Esophagus squamous epithelium (tissue), 5 donors: Measurements from ENCODE around the gene COQ10B. TPM values are rescaled to one million over a fixed set of nuclear protein-coding genes. Genes with fewer than 3 reads are reported as not detected.
"Not testable (repeated sequence)": the region's sequence is repeated elsewhere in the genome, so short reads cannot be mapped to it uniquely, and the experiment has no call there.

Experiments
- DNase-seq: peaks from one replicate; lab custom pipeline; 2025; lab: John Stamatoyannopoulos, UW
- H3K27ac ChIP-seq, 4 donors: fragments of 200-600 bp; sonication (generic); one replicate each; pipeline ENCODE4 v1.5.1; 2016 to 2019; ENCODE audit warnings: mild to moderate bottlenecking in 1 of 4
- H3K27me3 ChIP-seq, 4 donors: fragments of 200-600 bp; sonication (generic); 1 replicate in 3 of 4; 2 replicates in 1 of 4; pipeline versions ENCODE4 v1.5.1 to v1.6.0; 2017 to 2021; ENCODE audit warnings: antibody characterized with exemption in 1 of 4
- H3K36me3 ChIP-seq, 3 donors: fragments of 200-600 bp; sonication (generic); one replicate each; pipeline ENCODE4 v1.5.1; 2016 to 2019
- H3K4me1 ChIP-seq, 3 donors: fragments of 200-600 bp; sonication (generic); one replicate each; pipeline ENCODE4 v1.5.1; 2017 to 2019
- H3K4me3 ChIP-seq, 4 donors: fragments of 200-600 bp; sonication (generic); 1 replicate in 3 of 4; 2 replicates in 1 of 4; pipeline ENCODE4 v1.5.1; 2016 to 2019; ENCODE audit warnings: mild to moderate bottlenecking in 2 of 4, moderate library complexity in 1 of 4
- H3K9me3 ChIP-seq, 3 donors: fragments of 200-600 bp; sonication (generic); one replicate each; pipeline ENCODE4 v1.5.1; 2016 to 2019
- POLR2A ChIP-seq, 4 donors: fragments of 450-650 bp; IDR thresholded peaks; one replicate each; pipeline ENCODE4 v1.6.1; 2017; ENCODE audit warnings: antibody characterized with exemption in 4 of 4, mild to moderate bottlenecking in 4 of 4, moderate library complexity in 3 of 4
- WGBS, 2 donors: methylation state at CpG; one replicate each; pipeline ENCODE4 v1.1.5; 2018; 5-methylcytosine and 5-hydroxymethylcytosine counted together
- intact Hi-C: fragments of 100-400 bp; cut with DNase I; formaldehyde crosslinking; loops from one replicate; pipeline ENCODE4 v1.15.0; 2022
- total RNA-seq, 4 donors: library from RNA; depleted of rRNA; stranded (reverse); fragments of >200 nt; gene quantifications; one replicate each; pipeline ENCODE4 v1.1.0, GENCODE V29; 2016
- TF ChIP-seq, protein P1 (sequence below), 6 experiments: fragments of 450-650 bp in 4 of 6; fragments of 200-600 bp in 2 of 6; sonication (generic) in 2 of 6; IDR thresholded peaks; one replicate each; pipeline ENCODE4 v1.5.1; 2016 to 2019; ENCODE audit warnings: antibody characterized with exemption in 6 of 6, mild to moderate bottlenecking in 4 of 6, moderate library complexity in 4 of 6
- donor health status: DM: yes; HTN: yes; CAD: no.

COQ10B gene
- total RNA-seq, 4 donors from 2014 or later: 15.9 to 26.3 (median 22.7) TPM

DNA sequence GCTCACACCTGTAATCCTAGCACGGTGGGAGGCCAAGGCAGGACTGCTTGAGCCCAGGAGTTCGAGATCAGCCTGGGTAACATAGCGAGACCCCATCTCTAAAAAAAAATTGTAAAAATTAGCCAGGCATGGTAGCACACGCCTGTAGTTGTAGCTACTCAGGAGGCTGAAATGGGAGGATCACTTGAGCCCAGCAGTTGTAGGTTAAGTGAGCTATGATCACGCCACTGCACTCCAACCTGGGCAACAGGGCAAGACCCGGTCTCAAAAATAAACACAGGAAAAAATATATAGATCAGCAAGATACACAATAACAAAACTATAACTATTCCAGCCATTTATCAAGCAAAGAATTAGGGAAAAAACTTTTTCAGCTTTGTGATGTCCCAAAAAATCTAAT, 21.5 kb upstream of the COQ10B start:
- H3K36me3 ChIP-seq: peaks cover 0 to 12% (median 0%) of the 10 kb centered on the region in 3 donors
- 65 to 67% methylated on average over 6 of the region's 6 CpGs for WGBS, 2 donors
- H3K9me3 ChIP-seq: no peaks in the 10 kb centered on the region
- H3K27me3 ChIP-seq: no peaks in the 10 kb centered on the region
- H3K27ac ChIP-seq: peak overlapping the region in 1 of 4 donors; percentile 11
- intact Hi-C loops: no loop called here
- TF ChIP-seq POLR2A (IDR thresholded peaks at IDR 0.05): no peak
- TF ChIP-seq, protein P1, sequence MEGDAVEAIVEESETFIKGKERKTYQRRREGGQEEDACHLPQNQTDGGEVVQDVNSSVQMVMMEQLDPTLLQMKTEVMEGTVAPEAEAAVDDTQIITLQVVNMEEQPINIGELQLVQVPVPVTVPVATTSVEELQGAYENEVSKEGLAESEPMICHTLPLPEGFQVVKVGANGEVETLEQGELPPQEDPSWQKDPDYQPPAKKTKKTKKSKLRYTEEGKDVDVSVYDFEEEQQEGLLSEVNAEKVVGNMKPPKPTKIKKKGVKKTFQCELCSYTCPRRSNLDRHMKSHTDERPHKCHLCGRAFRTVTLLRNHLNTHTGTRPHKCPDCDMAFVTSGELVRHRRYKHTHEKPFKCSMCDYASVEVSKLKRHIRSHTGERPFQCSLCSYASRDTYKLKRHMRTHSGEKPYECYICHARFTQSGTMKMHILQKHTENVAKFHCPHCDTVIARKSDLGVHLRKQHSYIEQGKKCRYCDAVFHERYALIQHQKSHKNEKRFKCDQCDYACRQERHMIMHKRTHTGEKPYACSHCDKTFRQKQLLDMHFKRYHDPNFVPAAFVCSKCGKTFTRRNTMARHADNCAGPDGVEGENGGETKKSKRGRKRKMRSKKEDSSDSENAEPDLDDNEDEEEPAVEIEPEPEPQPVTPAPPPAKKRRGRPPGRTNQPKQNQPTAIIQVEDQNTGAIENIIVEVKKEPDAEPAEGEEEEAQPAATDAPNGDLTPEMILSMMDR (IDR thresholded peaks at IDR 0.05): no peak
- DNase-seq: no peak
- no peak overlapping the region for H3K4me3 ChIP-seq
- peaks cover 27 to 83% (median 57%) of the 10 kb centered on the region in 3 donors for H3K4me1 ChIP-seq

DNA sequence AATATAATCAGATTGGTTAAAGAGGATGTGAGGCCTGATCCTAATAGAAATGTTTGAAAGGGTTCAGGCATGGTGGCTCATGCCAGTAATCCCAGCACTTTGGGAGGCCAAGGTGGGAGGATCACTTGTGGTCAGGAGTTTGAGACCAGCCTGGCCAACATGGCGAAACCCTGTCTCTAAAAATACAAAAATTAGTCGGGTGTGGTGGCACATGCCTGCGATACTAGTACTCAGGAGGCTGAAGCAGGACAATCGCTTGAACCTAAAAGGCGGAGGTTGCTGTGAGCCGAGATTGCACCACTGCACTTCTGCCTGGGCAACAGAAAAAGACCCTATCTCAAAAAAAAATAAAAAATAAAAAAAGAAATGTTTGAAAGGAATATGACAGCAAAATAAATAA, 20.8 kb upstream of the COQ10B start:
- intact Hi-C loops, H3K9me3 ChIP-seq, H3K27me3 ChIP-seq, DNase-seq: not testable (repeated sequence)
- peaks cover 27 to 76% (median 50%) of the 10 kb centered on the region in 3 donors for H3K4me1 ChIP-seq
- peak overlapping the region in 2 of 4 donors; percentile 77 to 95 for H3K4me3 ChIP-seq
- peaks cover 0 to 12% (median 0%) of the 10 kb centered on the region in 3 donors for H3K36me3 ChIP-seq
- H3K27ac ChIP-seq: peak overlapping the region in 1 of 4 donors; percentile 11
- WGBS, 2 donors: 70 to 72% methylated on average over 6 of the region's 6 CpGs

DNA sequence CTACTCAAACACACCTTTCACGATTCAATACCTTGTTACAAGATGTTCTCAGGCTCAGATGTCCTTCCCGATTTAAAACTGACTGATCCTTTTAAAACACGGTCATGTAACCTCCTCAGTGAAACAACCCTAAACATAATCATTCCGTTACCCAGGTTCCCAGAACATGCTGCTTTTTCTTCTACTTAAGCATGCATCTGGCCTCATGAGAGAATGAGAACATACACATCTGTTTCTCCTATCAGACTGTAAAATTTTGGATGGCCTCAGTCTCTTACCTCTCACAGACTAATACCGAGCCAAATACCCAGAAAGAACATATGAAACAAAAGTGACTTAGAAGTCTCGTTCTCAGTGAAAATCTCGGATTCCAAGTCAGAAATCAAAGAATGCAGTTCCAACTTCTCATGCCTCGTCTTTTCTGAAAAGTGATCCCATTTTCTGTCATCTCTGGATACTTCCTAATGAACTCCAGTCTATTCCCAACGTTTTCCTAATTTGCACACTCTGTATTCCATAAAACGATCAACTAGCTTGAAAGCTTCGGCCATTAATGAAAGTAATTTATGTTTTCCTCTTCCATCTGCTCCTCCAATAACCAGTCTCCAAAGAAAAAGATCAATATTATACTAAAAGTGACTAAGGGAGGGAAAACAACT, 19.4 kb upstream of the COQ10B start:
- peak overlapping the region; percentile 68 to 95 (median 84) for H3K4me3 ChIP-seq
- no peaks in the 10 kb centered on the region for H3K27me3 ChIP-seq
- DNase-seq: no peak
- peak overlapping the region in 3 of 4 donors; percentile 95 to 98 (median 96) for H3K27ac ChIP-seq
- intact Hi-C loops: no loop called here
- H3K36me3 ChIP-seq: peaks cover 0 to 7% (median 0%) of the 10 kb centered on the region in 3 donors
- TF ChIP-seq, protein P1 (IDR thresholded peaks at IDR 0.05): no peak
- no peak for TF ChIP-seq POLR2A (IDR thresholded peaks at IDR 0.05)
- H3K4me1 ChIP-seq: peaks cover 27 to 63% (median 44%) of the 10 kb centered on the region in 3 donors
- H3K9me3 ChIP-seq: no peaks in the 10 kb centered on the region
- WGBS, 2 donors: 0 to 1% methylated on average over 11 of the region's 11 CpGs

DNA sequence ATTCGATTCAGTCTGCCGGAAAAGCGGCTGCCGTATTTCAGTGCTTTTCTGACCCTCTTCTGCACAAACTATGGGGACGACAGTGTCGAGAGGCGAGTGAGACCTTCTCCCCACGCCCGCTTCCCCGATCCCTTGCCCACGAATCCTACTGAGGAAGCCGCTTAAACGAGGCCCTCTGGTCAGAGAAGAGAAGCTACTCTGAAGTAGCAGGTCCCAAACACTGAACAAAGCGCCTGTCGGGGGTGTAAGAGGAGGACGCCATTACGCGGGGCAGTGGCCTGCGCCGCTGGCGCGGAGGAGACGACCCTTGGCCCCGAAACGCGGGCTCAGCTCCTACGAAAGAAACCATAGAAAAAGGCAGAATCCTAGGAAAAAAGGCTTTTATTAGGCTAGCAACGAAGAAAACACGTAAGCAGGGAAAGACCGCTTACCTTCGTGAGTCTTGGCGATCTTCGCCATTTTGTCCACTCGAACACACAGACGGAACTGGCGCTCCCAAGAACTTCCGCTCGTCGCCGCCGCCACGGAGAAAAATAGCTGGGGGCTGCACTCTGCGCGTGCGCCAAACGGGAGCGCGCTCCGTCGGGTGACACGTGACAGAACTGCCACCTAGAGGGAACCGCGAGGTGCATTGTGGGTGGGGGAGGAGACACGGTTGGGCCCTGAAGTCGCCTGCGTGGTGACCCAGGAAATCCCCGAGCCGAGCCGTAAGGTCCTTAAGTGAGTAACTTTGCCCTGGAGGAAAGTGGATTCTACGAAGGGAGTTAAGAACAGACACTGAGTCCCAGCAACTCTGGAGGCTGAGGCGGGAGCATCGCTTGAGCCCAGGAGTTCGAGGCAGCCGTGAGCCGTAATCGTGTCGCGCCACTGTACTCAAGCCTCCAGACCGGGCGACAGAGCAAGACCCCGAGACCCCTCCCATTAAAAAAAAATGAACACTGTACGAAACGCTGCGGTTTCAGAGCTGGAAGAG, 18.5 kb upstream of the COQ10B start, which contains the start of gene SF3B1:
Gene SF3B1 (minus strand): TSS at position 488 of the 973 bp plus-strand sequence. CDS start 29 bp downstream, at position 459.
- no peaks in the 10 kb centered on the region for H3K27me3 ChIP-seq
- intact Hi-C loops: no loop called here
- no peaks in the 10 kb centered on the region for H3K9me3 ChIP-seq
- 0% methylated on average over 18 to 64 of the region's 74 CpGs for WGBS, 2 donors
- peak within 1 kb of the TSS; percentile 95 to 98 (median 97) for H3K27ac ChIP-seq
- peak; percentile 87 for DNase-seq
- TF ChIP-seq, protein P1 (IDR thresholded peaks at IDR 0.05): peak in 1 of 6 experiments; percentile 24
- peak in 3 of 4 donors; percentile 74 to 96 (median 93) for TF ChIP-seq POLR2A (IDR thresholded peaks at IDR 0.05)
- no peaks in the 10 kb centered on the region for H3K36me3 ChIP-seq
- H3K4me3 ChIP-seq: peak within 1 kb of the TSS; percentile 68 to 95 (median 84)
- peaks cover 27 to 53% (median 42%) of the 10 kb centered on the region in 3 donors for H3K4me1 ChIP-seq

DNA sequence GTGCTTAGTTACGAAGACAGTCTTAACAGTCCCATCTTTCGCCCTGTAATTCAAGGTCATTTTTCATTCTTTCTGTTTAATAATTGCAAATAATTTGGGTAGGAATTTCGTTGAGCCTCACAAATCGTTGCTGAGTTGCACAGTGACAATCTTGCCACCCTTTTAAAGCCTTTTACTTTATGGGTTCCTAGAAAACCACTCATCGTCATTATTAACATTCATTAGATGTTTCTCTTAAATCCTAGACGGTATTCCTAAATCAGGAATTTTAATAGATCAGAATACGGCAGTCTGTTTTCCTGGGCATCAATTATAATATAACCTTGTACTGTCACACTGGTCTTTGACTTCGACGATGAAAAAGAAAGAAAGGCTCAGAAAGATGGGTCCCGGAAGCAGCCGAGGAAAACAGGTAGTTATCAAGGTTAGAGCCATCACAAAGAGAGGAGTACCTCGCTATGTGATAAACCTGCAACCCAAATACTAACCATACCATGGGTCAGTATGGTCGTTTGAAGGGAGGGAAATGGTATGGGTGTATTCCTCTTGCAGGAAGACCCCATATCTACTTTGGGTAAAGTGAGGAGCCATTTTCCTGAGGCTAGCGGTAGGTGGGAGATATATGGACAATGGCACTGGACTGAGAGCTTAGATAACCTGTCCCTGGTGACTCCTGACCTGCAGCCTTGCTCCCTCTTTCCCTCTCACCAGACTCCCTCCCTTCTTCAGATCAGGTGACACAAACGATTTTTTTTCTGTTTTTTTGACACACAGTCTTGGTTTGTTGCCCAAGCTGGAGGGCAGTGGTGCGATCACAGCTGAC, 17.5 kb upstream of the COQ10B start:
- intact Hi-C loops: no loop called here
- 20 to 21% methylated on average over 16 of the region's 16 CpGs for whole genome bisulfite sequencing, 2 donors

More for the DNA sequence above, 17.5 kb upstream of the COQ10B start:
- H3K9me3 ChIP-seq: no peaks in the 10 kb centered on the region
- peak overlapping the region; percentile 95 to 98 (median 97) for H3K27ac ChIP-seq
- no peak for DNase-seq
- no peak for TF ChIP-seq POLR2A (IDR thresholded peaks at IDR 0.05)
- TF ChIP-seq, protein P1 (IDR thresholded peaks at IDR 0.05): no peak
- peak overlapping the region; percentile 68 to 95 (median 84) for H3K4me3 ChIP-seq
- peaks cover 27 to 44% (median 34%) of the 10 kb centered on the region in 3 donors for H3K4me1 ChIP-seq
- H3K36me3 ChIP-seq: no peaks in the 10 kb centered on the region
- no peaks in the 10 kb centered on the region for H3K27me3 ChIP-seq
